ENCODE measurements around the gene EFHD1. TPM values are rescaled to one million over a fixed set of nuclear protein-coding genes. Genes with fewer than 3 reads are reported as not detected.

EFHD1 gene
- total RNA-seq, 4 donors from 2014 or later: 9.6 to 44.1 (median 18.1) TPM

DNA sequence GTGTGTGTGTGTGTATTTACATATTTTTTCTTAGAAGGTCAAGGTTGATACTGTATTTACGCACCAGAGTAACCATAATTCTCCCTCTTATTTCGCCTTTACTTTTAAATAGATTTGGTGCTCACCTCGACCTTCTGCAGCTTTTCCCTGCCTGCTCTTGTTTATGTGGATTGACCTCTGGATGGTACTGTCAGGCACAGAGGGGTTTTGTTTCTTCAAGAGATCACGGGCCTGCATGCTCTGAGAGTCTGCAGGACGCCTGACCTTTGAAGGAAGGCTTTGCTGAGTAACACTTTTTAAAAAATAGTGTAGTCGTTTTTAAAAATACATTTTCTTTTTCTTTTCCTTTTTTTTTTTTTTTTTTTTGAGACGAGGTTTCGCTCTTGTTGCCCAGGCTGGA is 18.1 kb upstream of the EFHD1 start:
- DNase-seq (ENCODE audit: low spot score) (no peak), ATAC-seq (ENCODE audit: low FRiP score) (no peak)
- TF ChIP-seq CTCF (IDR thresholded peaks at IDR 0.05): no peak

DNA sequence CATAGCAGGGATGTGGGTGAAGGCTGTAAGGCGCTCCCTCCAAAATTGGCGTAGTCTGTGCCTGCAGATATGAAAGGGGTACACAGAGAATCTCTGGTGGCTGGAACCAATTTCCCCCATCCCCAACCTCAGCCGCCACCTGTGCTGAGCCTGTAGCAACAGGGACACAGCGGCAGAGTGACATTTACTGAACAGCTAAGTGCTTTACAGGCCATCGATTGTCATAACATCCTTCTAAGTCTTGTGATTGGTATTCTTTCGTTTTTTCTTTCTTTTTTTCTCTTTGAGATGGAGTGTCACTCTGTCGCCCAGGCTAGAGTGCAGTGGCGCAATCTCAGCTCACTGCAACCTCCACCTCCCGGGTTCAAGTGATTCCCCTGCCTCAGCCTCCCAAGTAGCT is 12.2 kb upstream of the EFHD1 start:
- TF ChIP-seq CTCF (IDR thresholded peaks at IDR 0.05): no peak

GRCh38 chr2:232622563-232622962 is 10.8 kb upstream of the EFHD1 start:
- ATAC-seq (ENCODE audit: low FRiP score) (no peak), DNase-seq (ENCODE audit: low spot score) (no peak)
- no peak for TF ChIP-seq CTCF (IDR thresholded peaks at IDR 0.05)

More for the DNA sequence above, 12.2 kb upstream of the EFHD1 start:
- no peak for ATAC-seq (ENCODE audit: low FRiP score)
- no peak for DNase-seq (ENCODE audit: low spot score)

- ATAC-seq (ENCODE audit: low FRiP score) (no peak), DNase-seq (ENCODE audit: low spot score) (no peak)
- TF ChIP-seq CTCF (IDR thresholded peaks at IDR 0.05): no peak
These were observed 9.3 kb upstream of the EFHD1 start for GRCh38 chr2:232623768-232624765.

DNA sequence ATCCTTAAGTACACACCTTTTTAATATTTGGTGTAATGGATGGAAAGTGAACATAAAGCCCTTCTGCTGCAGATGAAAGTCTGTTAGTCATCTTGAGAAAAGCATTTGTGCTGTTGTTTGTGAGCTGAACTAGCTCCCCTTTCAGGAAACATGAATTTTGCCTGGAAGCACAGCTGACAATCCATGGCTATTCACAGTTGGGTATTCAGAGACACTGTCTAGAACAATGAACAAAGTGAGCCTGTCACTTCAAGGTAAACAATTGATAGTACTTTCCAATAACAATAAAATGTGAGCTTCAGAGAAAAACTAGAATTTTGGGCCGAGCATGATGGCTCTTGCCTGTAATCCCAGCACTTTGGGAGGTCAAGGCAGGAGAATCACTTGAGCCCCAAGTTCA is 6.8 kb upstream of the EFHD1 start:
- no peak for TF ChIP-seq CTCF (IDR thresholded peaks at IDR 0.05)
- ATAC-seq (ENCODE audit: low FRiP score): no peak

GRCh38 chr2:232628466-232629128 is 4.8 kb upstream of the EFHD1 start:
- ATAC-seq (ENCODE audit: low FRiP score): no peak
- no peak for TF ChIP-seq CTCF (IDR thresholded peaks at IDR 0.05)

More for the DNA sequence above, 6.8 kb upstream of the EFHD1 start:
- DNase-seq (ENCODE audit: low spot score): no peak

More at GRCh38 chr2:232628466-232629128, 4.8 kb upstream of the EFHD1 start:
- DNase-seq (ENCODE audit: low spot score): no peak

All from omental fat pad (tissue), 4 donors.